Neuron (in vitro differentiated cells): ENCODE data around the gene EXOC6B.

ENCODE experiments used
- H2AFZ ChIP-seq: one replicate; pipeline ENCODE4 v1.6.1; 2013; ENCODE audit warnings: low read depth, mild to moderate bottlenecking, inconsistent platforms, low read length, moderate library complexity
- H3K27me3 ChIP-seq: one replicate; pipeline ENCODE4 v1.6.1; 2013; ENCODE audit warnings: low read length; ENCODE audit not compliant: insufficient read depth
- H3K36me3 ChIP-seq: one replicate; pipeline ENCODE4 v1.6.1; 2013; ENCODE audit warnings: low read length; ENCODE audit not compliant: insufficient read depth
- H3K4me1 ChIP-seq: one replicate; pipeline ENCODE4 v1.6.1; 2013; ENCODE audit warnings: low read length; ENCODE audit not compliant: insufficient read depth
- H3K4me3 ChIP-seq: 2 replicates; pipeline ENCODE4 v1.5.1; 2013; ENCODE audit warnings: mild to moderate bottlenecking, low read length, moderate library complexity
- H3K9me3 ChIP-seq: one replicate; pipeline ENCODE4 v1.6.1; 2013; ENCODE audit warnings: low read length

EXOC6B gene

DNA sequence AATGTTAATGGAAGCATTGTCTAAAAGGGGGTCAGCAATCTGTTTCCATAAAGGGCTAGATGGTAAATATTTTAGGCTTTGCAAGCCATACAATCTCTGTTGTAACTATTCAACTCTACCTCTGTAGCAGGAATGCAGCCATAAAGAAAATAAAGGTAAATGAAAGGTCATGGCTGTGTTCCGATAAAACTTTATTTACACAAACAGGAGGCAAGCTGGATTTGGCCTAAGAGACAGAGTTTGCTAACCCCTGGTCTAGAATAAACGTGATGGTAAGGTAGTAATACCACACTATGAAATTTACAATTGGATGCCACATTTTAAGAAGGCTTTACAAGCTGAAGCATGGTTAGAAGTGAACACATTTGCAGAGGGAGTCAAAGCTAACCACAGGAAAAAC lies 91.4 kb downstream of the EXOC6B start:
- H3K4me1 ChIP-seq = no peaks in the 10 kb centered on the region
- no peaks in the 10 kb centered on the region for H3K27me3 ChIP-seq
- H3K4me3 ChIP-seq = no peak overlapping the region
- no peak overlapping the region for H2AFZ ChIP-seq
- H3K36me3 ChIP-seq = peaks cover 3% of the 10 kb centered on the region
- no peaks in the 10 kb centered on the region for H3K9me3 ChIP-seq

DNA sequence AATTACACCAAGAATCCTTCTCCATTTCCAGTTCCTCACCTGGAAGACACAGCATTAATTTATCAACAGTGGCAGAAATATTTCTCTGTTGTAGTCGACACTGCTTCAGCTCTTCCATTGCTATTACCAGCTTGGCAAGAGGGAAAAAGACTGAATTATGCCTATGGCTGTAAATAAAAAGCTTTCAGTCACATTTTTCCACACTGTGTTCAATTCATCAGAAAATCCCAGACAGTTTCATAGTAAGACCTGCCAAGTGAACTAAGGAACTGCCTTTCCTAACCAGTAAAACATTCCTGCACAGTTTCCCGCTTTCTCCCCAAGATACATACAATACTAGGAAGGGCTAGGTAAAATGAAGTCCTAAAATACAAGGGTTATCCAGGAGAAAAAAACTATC lies 94.7 kb downstream of the EXOC6B start:
- no peak overlapping the region for H2AFZ ChIP-seq
- no peak overlapping the region for H3K4me3 ChIP-seq
- no peaks in the 10 kb centered on the region for H3K4me1 ChIP-seq
- no peaks in the 10 kb centered on the region for H3K9me3 ChIP-seq
- no peaks in the 10 kb centered on the region for H3K27me3 ChIP-seq
- no peaks in the 10 kb centered on the region for H3K36me3 ChIP-seq

DNA sequence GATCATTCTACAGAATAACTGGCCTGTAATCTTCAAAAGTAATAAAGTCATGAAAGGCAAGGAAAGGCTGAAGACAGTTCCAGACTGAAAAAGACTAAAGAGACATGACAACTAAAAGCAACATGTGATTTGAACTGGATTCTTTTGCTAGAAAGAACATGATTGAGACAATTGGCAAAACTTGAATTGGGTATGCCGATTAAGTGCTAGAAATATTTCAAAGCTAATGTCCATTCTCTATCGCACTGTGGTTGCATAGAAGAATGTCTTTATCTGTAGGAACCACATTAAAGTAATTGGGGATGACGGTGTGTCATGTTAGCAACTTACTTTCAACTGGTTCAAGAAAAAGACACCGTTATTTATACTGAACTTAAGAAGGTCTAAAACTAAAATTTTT lies 98.5 kb downstream of the EXOC6B start:
- H3K9me3 ChIP-seq = no peaks in the 10 kb centered on the region
- H3K27me3 ChIP-seq = no peaks in the 10 kb centered on the region
- H3K4me1 ChIP-seq = no peaks in the 10 kb centered on the region
- no peak overlapping the region for H2AFZ ChIP-seq
- no peaks in the 10 kb centered on the region for H3K36me3 ChIP-seq
- no peak overlapping the region for H3K4me3 ChIP-seq

DNA sequence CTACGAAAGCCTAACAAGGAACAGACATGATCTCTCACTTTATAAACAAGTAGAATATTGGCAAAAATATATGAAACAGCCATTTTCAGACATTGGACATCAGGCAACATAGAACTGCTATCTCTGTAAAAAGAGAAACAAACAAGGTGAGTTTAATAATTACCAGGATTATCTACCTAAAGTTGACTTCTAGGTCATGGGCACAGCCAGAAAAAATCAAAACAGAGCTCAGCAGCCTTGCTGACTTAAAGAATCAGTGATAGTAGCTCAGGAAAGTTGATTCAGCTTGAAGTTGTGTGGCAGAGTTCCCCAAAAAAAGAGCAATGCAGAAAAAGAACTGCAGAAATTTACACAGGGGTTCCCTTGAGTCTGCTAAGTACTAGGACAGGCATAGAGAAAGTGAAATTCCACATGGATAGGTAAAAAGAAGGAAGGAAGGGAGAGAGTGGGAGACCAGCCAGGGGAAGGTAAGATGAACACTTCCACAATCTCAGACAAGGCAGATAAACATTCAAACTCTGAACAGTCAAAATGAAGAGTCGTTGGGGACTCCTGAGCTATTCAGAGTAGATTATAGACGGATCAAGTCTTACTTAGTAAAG lies 102.0 kb downstream of the EXOC6B start:
- Histone ChIP-seq H3K9me3 (no peaks in the 10 kb centered on the region), H3K4me1 (no peaks in the 10 kb centered on the region), H3K4me3 (no peak overlapping the region)

DNA sequence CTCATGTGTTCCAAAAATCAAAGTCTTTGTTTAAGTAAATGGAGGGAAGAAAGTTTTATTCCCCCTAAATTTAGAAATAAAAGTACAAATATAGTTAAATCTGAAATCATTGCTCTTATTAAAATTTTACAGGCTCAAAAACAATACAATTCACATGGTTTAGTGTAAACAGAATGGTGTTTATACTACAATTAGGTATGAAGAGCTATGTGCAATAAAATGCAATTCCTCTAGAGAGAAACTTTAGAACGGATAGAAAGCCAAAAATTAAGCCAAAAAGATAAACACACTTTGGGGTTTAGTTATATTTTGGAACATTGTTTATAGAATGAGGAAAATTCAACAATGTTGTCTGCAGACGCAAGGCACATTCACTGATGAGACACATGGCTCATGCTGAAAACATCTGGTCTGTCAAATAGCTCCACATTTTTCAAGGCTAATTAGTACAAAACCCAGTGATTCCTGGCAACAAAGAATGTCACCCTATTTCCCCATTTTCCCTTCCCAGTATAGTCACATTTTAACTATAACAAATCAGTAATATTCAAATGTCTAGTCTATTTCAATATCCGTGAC lies 103.3 kb downstream of the EXOC6B start:
- H3K36me3 ChIP-seq = peaks cover 6% of the 10 kb centered on the region
- no peaks in the 10 kb centered on the region for H3K4me1 ChIP-seq
- H3K27me3 ChIP-seq = no peaks in the 10 kb centered on the region
- no peak overlapping the region for H2AFZ ChIP-seq
- H3K4me3 ChIP-seq = no peak overlapping the region
- no peaks in the 10 kb centered on the region for H3K9me3 ChIP-seq

More for the DNA sequence above, 102.0 kb downstream of the EXOC6B start:
- Histone ChIP-seq H3K36me3 (no peaks in the 10 kb centered on the region), H2AFZ (no peak overlapping the region), H3K27me3 (no peaks in the 10 kb centered on the region)

DNA sequence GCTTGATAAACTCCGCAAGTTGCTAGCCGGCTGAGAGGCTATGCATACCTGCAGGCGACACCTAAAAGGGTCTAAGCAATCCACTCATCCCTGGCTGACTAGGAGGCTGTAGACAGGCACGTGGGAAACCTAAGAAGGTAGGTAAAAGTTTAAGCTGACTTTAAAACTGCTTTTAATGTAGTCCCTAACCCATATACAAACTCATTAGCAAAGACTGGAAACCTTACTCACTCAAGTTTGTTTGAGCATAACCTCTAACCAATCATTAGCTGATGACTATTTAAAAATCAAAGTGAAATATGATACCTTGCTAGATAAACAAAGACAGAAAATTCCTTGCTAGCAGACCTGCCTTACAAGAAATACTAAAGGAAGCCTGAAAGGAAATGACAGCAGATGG lies 106.4 kb downstream of the EXOC6B start:
- no peaks in the 10 kb centered on the region for H3K4me1 ChIP-seq
- no peak overlapping the region for H2AFZ ChIP-seq
- no peak overlapping the region for H3K4me3 ChIP-seq
- H3K27me3 ChIP-seq = no peaks in the 10 kb centered on the region
- peaks cover 12% of the 10 kb centered on the region for H3K36me3 ChIP-seq
- no peaks in the 10 kb centered on the region for H3K9me3 ChIP-seq

DNA sequence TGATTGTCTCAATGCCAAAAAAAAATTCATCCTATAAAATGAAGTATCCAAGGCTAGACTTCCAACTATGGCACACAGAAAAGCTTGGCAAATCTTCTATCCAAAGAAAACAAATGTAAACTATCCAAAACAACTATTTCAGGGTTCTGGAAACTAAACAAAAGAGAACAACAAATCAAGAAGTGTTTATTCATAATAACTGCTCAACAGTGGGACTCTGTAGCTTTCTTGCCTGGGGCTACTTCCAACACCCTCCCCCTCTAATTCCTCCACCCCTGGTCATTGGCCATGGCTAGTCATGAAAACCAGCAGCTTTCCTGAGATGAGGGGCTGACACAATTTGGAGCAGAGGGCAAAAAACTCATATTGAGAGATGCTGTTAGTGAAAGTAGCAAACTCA lies 107.0 kb downstream of the EXOC6B start:
- H3K9me3 ChIP-seq = no peaks in the 10 kb centered on the region
- H3K27me3 ChIP-seq = no peaks in the 10 kb centered on the region
- no peak overlapping the region for H2AFZ ChIP-seq
- no peaks in the 10 kb centered on the region for H3K4me1 ChIP-seq
- H3K4me3 ChIP-seq = no peak overlapping the region
- H3K36me3 ChIP-seq = peaks cover 12% of the 10 kb centered on the region

DNA sequence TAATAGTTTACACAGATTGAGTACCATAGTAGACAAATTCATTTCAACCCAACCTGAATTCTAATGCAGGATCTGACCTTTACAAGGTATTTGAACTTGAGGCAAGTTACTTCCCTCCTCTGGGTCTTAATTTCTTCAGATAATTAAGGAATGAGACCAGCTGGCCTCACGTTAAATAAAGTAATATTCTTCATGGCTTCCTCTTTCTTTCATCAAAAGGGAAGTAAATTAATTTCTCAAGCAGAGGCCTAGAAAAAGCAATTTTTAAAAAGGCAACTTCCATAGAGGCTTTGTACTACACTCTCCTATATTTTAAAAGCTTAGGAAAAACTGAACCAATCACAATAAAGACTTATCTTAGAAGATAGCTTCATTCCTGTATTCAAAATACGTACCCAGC lies 109.2 kb downstream of the EXOC6B start:
- Histone ChIP-seq H3K9me3 (no peaks in the 10 kb centered on the region), H2AFZ (no peak overlapping the region), H3K4me1 (no peaks in the 10 kb centered on the region)

DNA sequence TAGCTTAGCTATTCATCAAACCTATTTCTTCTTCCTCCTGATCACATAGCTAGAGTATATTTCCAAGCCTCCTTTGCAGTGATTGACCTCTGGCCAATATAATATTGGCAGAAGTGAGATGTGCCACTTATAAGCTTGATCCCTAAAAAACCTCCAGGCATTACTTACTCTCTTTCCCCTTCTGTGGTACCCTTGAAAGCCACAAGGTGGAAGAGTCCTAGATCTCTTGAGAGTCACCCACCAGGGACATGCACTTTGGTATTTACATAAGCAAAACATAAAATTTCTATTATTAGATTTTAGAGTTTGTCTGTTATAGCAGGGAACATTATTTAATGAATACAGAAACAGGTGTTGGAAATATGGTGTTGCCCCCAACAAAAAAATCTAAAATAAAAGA lies 112.0 kb downstream of the EXOC6B start:
- Histone ChIP-seq H3K4me1 (no peaks in the 10 kb centered on the region), H3K36me3 (peaks cover 19% of the 10 kb centered on the region), H3K9me3 (no peaks in the 10 kb centered on the region)

More for the DNA sequence above, 109.2 kb downstream of the EXOC6B start:
- Histone ChIP-seq H3K36me3 (peaks cover 19% of the 10 kb centered on the region), H3K4me3 (no peak overlapping the region), H3K27me3 (no peaks in the 10 kb centered on the region)

DNA sequence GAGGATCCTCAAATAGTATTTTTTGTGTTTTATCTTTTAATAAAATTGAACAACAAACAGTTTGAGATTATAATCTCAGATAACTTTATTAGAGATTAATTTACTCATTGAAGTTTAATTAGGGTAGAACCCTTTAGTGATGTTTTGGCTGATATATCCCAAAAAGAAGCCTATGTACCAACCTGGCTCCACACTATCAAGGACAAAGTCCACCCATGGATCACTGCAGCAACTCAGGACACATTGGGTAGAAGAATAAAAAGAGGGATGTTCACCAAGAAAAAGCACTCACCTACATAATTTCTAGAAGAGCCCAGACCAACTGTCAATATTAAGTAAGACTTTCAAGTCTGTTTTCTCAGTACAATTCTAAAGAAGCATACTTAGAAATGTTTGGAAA lies 112.9 kb downstream of the EXOC6B start:
- Histone ChIP-seq H3K9me3 (no peaks in the 10 kb centered on the region), H3K36me3 (peaks cover 16% of the 10 kb centered on the region), H3K27me3 (no peaks in the 10 kb centered on the region), H3K4me1 (no peaks in the 10 kb centered on the region), H3K4me3 (no peak overlapping the region), H2AFZ (no peak overlapping the region)

More for the DNA sequence above, 112.0 kb downstream of the EXOC6B start:
- Histone ChIP-seq H2AFZ (no peak overlapping the region), H3K27me3 (no peaks in the 10 kb centered on the region), H3K4me3 (no peak overlapping the region)

DNA sequence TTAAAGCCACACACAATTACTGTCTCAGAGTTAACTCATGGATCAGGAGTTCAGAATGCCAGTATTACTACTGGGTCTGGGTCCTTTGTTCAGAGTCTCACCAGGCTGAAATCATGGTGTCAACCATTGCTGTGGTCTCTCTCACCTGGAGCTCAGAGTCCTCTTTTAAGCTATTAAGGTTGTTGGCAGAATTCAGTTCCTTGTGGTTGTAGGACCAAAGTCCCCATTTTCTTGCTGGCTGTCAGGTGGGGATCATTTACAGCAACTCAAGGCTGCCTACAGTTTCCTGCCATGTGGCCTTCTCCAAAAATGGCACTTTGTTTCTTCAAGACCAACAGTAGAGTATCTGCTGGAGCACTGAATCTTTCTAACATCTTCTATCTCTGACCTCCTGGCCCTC lies 113.5 kb downstream of the EXOC6B start:
- Histone ChIP-seq H3K4me3 (no peak overlapping the region), H3K27me3 (no peaks in the 10 kb centered on the region), H3K9me3 (no peaks in the 10 kb centered on the region), H3K4me1 (no peaks in the 10 kb centered on the region), H2AFZ (no peak overlapping the region), H3K36me3 (peaks cover 12% of the 10 kb centered on the region)

DNA sequence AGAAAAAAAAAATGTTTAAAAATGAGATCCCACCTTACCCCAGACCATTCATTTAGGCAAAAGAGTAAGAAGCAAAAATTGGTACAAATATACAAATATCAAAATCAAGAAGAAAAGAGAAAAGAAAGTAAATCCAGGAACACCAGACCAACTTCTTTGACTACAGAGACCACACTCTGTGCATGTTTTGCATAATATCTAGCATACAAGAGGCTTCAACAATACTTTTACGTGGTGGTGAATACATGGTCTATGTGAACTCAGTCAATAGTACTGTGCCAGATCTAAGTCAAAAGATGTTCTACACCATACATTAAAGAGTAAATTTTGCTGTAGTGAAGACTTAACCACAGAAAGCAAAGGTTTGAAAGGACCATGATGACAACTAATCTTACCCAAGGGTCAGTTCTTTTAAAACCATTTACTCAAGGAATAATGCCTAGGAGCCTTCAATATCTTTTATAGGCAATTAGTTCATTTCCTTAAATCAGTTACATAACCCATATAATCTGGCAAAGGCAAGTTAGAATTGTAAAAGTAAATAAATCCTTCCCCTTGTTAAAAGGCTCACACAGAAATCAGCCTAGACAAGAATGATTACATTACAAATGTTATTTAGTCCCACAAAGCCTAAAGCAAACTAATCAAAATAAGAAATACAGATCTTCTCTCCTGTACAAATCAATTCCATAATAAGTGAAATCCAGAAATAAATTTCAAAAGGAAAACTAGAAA lies 115.2 kb downstream of the EXOC6B start:
- H3K27me3 ChIP-seq = no peaks in the 10 kb centered on the region
- H3K9me3 ChIP-seq = no peaks in the 10 kb centered on the region
- H3K4me3 ChIP-seq = no peak overlapping the region
- no peaks in the 10 kb centered on the region for H3K4me1 ChIP-seq
- no peak overlapping the region for H2AFZ ChIP-seq
- peaks cover 7% of the 10 kb centered on the region for H3K36me3 ChIP-seq

DNA sequence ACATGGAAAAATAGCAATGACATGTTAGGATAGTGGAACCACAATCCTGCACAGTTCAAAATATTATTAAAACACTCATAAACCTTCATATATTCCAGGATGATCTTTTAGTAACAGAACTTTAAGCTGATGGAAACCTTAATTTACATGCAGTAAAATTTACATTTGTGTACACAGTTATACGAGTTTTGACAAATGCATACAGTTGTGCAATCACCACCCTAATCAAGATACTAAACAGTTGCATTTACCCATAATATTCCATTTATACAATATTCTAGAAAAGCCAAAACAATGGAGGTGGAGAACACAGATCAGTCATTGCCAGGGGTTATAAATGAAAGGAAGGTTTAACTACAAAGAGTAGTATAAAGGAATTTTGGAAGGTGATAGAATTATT lies 117.6 kb downstream of the EXOC6B start:
- no peaks in the 10 kb centered on the region for H3K9me3 ChIP-seq

More for the DNA sequence above, 117.6 kb downstream of the EXOC6B start:
- no peak overlapping the region for H2AFZ ChIP-seq
- H3K27me3 ChIP-seq = no peaks in the 10 kb centered on the region
- H3K4me1 ChIP-seq = no peaks in the 10 kb centered on the region
- H3K4me3 ChIP-seq = no peak overlapping the region
- H3K36me3 ChIP-seq = peaks cover 3% of the 10 kb centered on the region
